Uterus (tissue), 4 donors: Measurements from ENCODE around the gene DCLK2. TPM values are rescaled to one million over a fixed set of nuclear protein-coding genes. Genes with fewer than 3 reads are reported as not detected.

ENCODE experiments used
- DNase-seq, 2 donors: peaks; one replicate each; pipeline ENCODE4 v3.0.0-alpha.2; 2019 to 2020
- H3K27ac ChIP-seq, 2 donors: fragments of 200-600 bp; sonication (generic); 1 replicate in 1 of 2; 2 replicates in 1 of 2; pipeline ENCODE4 v1.5.1; 2016 to 2018
- H3K27me3 ChIP-seq, 2 donors: fragments of 200-600 bp; sonication (generic); one replicate each; pipeline ENCODE4 v1.5.1; 2018 to 2019; ENCODE audit warnings: control low read depth in 1 of 2
- H3K36me3 ChIP-seq, 2 donors: fragments of 200-600 bp; sonication (generic); one replicate each; pipeline ENCODE4 v1.5.1; 2019; ENCODE audit warnings: control low read depth in 1 of 2
- H3K4me1 ChIP-seq, 2 donors: fragments of 200-600 bp; sonication (generic); one replicate each; pipeline ENCODE4 v1.5.1; 2018 to 2019; ENCODE audit warnings: control low read depth in 1 of 2
- H3K4me3 ChIP-seq, 2 donors: fragments of 200-600 bp; sonication (generic); 1 replicate in 1 of 2; 2 replicates in 1 of 2; pipeline ENCODE4 v1.5.1; 2018 to 2019; ENCODE audit warnings: mild to moderate bottlenecking in 1 of 2
- H3K9me3 ChIP-seq, 2 donors: fragments of 200-600 bp; sonication (generic); one replicate each; pipeline ENCODE4 v1.5.1; 2019; ENCODE audit warnings: control low read depth in 1 of 2
- CTCF ChIP-seq, 4 experiments: fragments of 200-600 bp in 2 of 4; fragments of 450-650 bp in 2 of 4; sonication (generic) in 2 of 4; IDR thresholded peaks; one replicate each; pipeline ENCODE4 v1.5.1; 2016 to 2019; ENCODE audit warnings: antibody characterized with exemption in 4 of 4, mild to moderate bottlenecking in 2 of 4, moderate library complexity in 1 of 4
- POLR2A ChIP-seq, 2 donors: fragments of 450-650 bp; IDR thresholded peaks; one replicate each; pipeline ENCODE4 v1.6.1; 2016; ENCODE audit warnings: antibody characterized with exemption in 2 of 2, mild to moderate bottlenecking in 1 of 2, moderate library complexity in 1 of 2
- intact Hi-C: fragments of 100-400 bp; cut with DNase I; formaldehyde crosslinking; loops from one replicate; pipeline ENCODE4 v1.15.1; 2023; ENCODE audit warnings: low total_unique reads
- small RNA-seq: library from RNA; depleted of rRNA; stranded (forward); fragments of <200 nt; gene quantifications from one replicate; pipeline ENCODE3, GENCODE V24; 2016
- total RNA-seq, 4 donors: library from RNA; depleted of rRNA in 3 of 4; stranded (reverse); fragments of >200 nt in 3 of 4; gene quantifications; one replicate each; pipeline versions ENCODE4 v1.1.0 to v1.2.4, GENCODE V29; 2014 to 2023
- donor health status: DM: yes; HTN: yes; CAD: no.

DCLK2 gene
- total RNA-seq, 4 donors from 2014 or later = 0.29 to 27.5 (median 10.1) TPM

- Histone ChIP-seq H3K9me3 (no peaks in the 10 kb centered on the region), H3K27ac (no peak overlapping the region), H3K36me3 (no peaks in the 10 kb centered on the region), H3K4me3 (no peak overlapping the region), H3K4me1 (no peaks in the 10 kb centered on the region), H3K27me3 (no peaks in the 10 kb centered on the region)
- no peak for TF ChIP-seq CTCF (IDR thresholded peaks at IDR 0.05)
- TF ChIP-seq POLR2A (IDR thresholded peaks at IDR 0.05) = no peak
- DNase-seq = no peak
- intact Hi-C loops = no loop called here
Observed at GRCh38 chr4:150302553-150302952, 224.3 kb downstream of the DCLK2 start.

- TF ChIP-seq CTCF (IDR thresholded peaks at IDR 0.05) (no peak), POLR2A (IDR thresholded peaks at IDR 0.05) (no peak)
- no peak for DNase-seq
- no peak overlapping the region for H3K4me3 ChIP-seq
- H3K4me1 ChIP-seq = no peaks in the 10 kb centered on the region
- no peaks in the 10 kb centered on the region for H3K36me3 ChIP-seq
- H3K27me3 ChIP-seq = no peaks in the 10 kb centered on the region
- H3K9me3 ChIP-seq = no peaks in the 10 kb centered on the region
- intact Hi-C loops = no loop called here
- no peak overlapping the region for H3K27ac ChIP-seq
Observed at GRCh38 chr4:150305995-150306394, 227.8 kb downstream of the DCLK2 start.

- Histone ChIP-seq H3K4me1 (no peaks in the 10 kb centered on the region), H3K27me3 (no peaks in the 10 kb centered on the region), H3K4me3 (no peak overlapping the region), H3K9me3 (no peaks in the 10 kb centered on the region), H3K36me3 (no peaks in the 10 kb centered on the region), H3K27ac (no peak overlapping the region)
- no peak for DNase-seq
- TF ChIP-seq POLR2A (IDR thresholded peaks at IDR 0.05) = no peak
- TF ChIP-seq CTCF (IDR thresholded peaks at IDR 0.05) = no peak
- intact Hi-C loops = no loop called here
Observed at GRCh38 chr4:150306719-150307118, 228.5 kb downstream of the DCLK2 start.

Small RNAs within 50 kb of the gene (small RNA-seq; reads per million reads assigned to genes)
- gene RNU7-194P = not detected
